CD8-positive, alpha-beta memory T cell (primary cell): Measurements from ENCODE around the gene KCND3. TPM values are rescaled to one million over a fixed set of nuclear protein-coding genes. Genes with fewer than 3 reads are reported as not detected.

Experiments used
- CTCF ChIA-PET: fragments of 350-600 bp; sonication (Branson Sonifier 250); formaldehyde crosslinking; loops from one replicate; lab custom pipeline; 2021; ENCODE audit warnings: antibody characterized with exemption; lab: Charles Lee
- POLR2A ChIA-PET: fragments of 350-600 bp; sonication (Branson Sonifier 250); formaldehyde crosslinking; loops from one replicate; lab custom pipeline; 2021; ENCODE audit warnings: antibody characterized with exemption; lab: Charles Lee
- DNase-seq, 5 donors: peaks; one replicate each; pipeline versions ENCODE4 v3.0.0 to v3.0.0-alpha.2; 2020 to 2022; ENCODE audit warnings: mixed read lengths in 1 of 5
- H3K27ac ChIP-seq: one replicate; pipeline ENCODE4 v1.7.0; 2013; ENCODE audit warnings: low read depth, mild to moderate bottlenecking, low read length, moderate library complexity
- H3K27me3 ChIP-seq: 2 replicates; pipeline ENCODE4 v1.7.0; 2013; ENCODE audit warnings: low read length, mild to moderate bottlenecking; ENCODE audit not compliant: insufficient read depth, poor library complexity, severe bottlenecking
- H3K36me3 ChIP-seq: 2 replicates; pipeline ENCODE4 v1.7.0; 2013; ENCODE audit warnings: mild to moderate bottlenecking, low read length, moderate library complexity; ENCODE audit not compliant: insufficient read depth
- H3K4me1 ChIP-seq: 2 replicates; pipeline ENCODE4 v1.7.0; 2013; ENCODE audit warnings: mild to moderate bottlenecking, low read length, moderate library complexity; ENCODE audit not compliant: insufficient read depth
- H3K4me3 ChIP-seq: 2 replicates; pipeline ENCODE4 v1.7.0; 2013; ENCODE audit warnings: mild to moderate bottlenecking, low read length
- H3K9me3 ChIP-seq: 2 replicates; pipeline ENCODE4 v1.7.0; 2013; ENCODE audit warnings: mild to moderate bottlenecking, low read length
- H3K27ac Mint-ChIP-seq, 8 donors: one replicate each; pipeline ENCODE4 v1.8.0; 2020 to 2021; ENCODE audit warnings: mixed read lengths in 8 of 8, mild to moderate bottlenecking in 6 of 8, inconsistent platforms in 3 of 8, moderate library complexity in 3 of 8
- H3K27me3 Mint-ChIP-seq, 2 donors: one replicate each; pipeline ENCODE4 v1.8.0; 2020 to 2021; ENCODE audit warnings: mixed read lengths in 2 of 2, mild to moderate bottlenecking in 1 of 2, moderate library complexity in 1 of 2
- H3K36me3 Mint-ChIP-seq, 3 donors: one replicate each; pipeline ENCODE4 v1.8.0; 2020 to 2021; ENCODE audit warnings: mixed read lengths in 3 of 3, inconsistent platforms in 1 of 3, mild to moderate bottlenecking in 1 of 3
- H3K4me1 Mint-ChIP-seq, 3 donors: one replicate each; pipeline ENCODE4 v1.8.0; 2020 to 2021; ENCODE audit warnings: mixed read lengths in 3 of 3, inconsistent platforms in 1 of 3, mild to moderate bottlenecking in 1 of 3
- H3K4me3 Mint-ChIP-seq, 7 donors: one replicate each; pipeline ENCODE4 v1.8.0; 2020 to 2021; ENCODE audit warnings: mixed read lengths in 7 of 7, mild to moderate bottlenecking in 6 of 7, moderate library complexity in 4 of 7, inconsistent platforms in 2 of 7
- H3K9me3 Mint-ChIP-seq, 5 donors: one replicate each; pipeline ENCODE4 v1.8.0; 2020 to 2022; ENCODE audit warnings: mixed read lengths in 5 of 5, mild to moderate bottlenecking in 3 of 5, moderate library complexity in 2 of 5, inconsistent platforms in 1 of 5
- polyA plus RNA-seq: library from polyadenylated mRNA; unstranded; fragments of 300-500 nt; fragmentation: Illumina TruSeq; gene quantifications from one replicate; pipeline ENCODE4 v1.2.3, GENCODE V29; 2021
- total RNA-seq, 2 experiments: library from RNA; stranded (reverse); gene quantifications; one replicate each; pipeline ENCODE4 v1.2.3, GENCODE V29; 2021

KCND3 gene
- total and polyA plus RNA-seq, 3 experiments from 2014 or later, result not detected

GRCh38 chr1:111863401-111863800 lies 126.1 kb downstream of the KCND3 start:
- no peak overlapping the region for H3K27ac Mint-ChIP-seq
- Histone ChIP-seq H3K36me3 (no peaks in the 10 kb centered on the region), H3K27ac (no peak overlapping the region), H3K9me3 (no peaks in the 10 kb centered on the region), H3K4me1 (no peaks in the 10 kb centered on the region), H3K4me3 (no peak overlapping the region), H3K27me3 (no peaks in the 10 kb centered on the region)
- H3K4me3 Mint-ChIP-seq, result no peak overlapping the region
- DNase-seq, result no peak
- CTCF ChIA-PET, result no interaction called here
- H3K27me3 Mint-ChIP-seq, result peaks cover 28 to 65% of the 10 kb centered on the region in 2 donors
- no peaks in the 10 kb centered on the region for H3K36me3 Mint-ChIP-seq
- no peaks in the 10 kb centered on the region for H3K9me3 Mint-ChIP-seq
- peaks cover 0 to 5% (median 5%) of the 10 kb centered on the region in 3 donors for H3K4me1 Mint-ChIP-seq
- POLR2A ChIA-PET, result no interaction called here

GRCh38 chr1:111862599-111862998 lies 126.9 kb downstream of the KCND3 start:
- H3K27me3 Mint-ChIP-seq, result peaks cover 25 to 64% of the 10 kb centered on the region in 2 donors
- DNase-seq, result no peak
- no peaks in the 10 kb centered on the region for H3K9me3 Mint-ChIP-seq
- H3K27ac Mint-ChIP-seq, result no peak overlapping the region
- no peak overlapping the region for H3K4me3 ChIP-seq
- no peaks in the 10 kb centered on the region for H3K36me3 ChIP-seq
- no peaks in the 10 kb centered on the region for H3K9me3 ChIP-seq
- H3K27me3 ChIP-seq, result no peaks in the 10 kb centered on the region
- CTCF ChIA-PET, result no interaction called here
- POLR2A ChIA-PET, result no interaction called here
- H3K4me3 Mint-ChIP-seq, result no peak overlapping the region
- no peak overlapping the region for H3K27ac ChIP-seq
- peaks cover 0 to 5% (median 5%) of the 10 kb centered on the region in 3 donors for H3K4me1 Mint-ChIP-seq
- no peaks in the 10 kb centered on the region for H3K36me3 Mint-ChIP-seq
- no peaks in the 10 kb centered on the region for H3K4me1 ChIP-seq

GRCh38 chr1:111861523-111861922 lies 127.9 kb downstream of the KCND3 start:
- DNase-seq, result no peak
- CTCF ChIA-PET, result no interaction called here
- Histone ChIP-seq H3K4me1 (no peaks in the 10 kb centered on the region), H3K27me3 (no peaks in the 10 kb centered on the region), H3K4me3 (no peak overlapping the region), H3K9me3 (no peaks in the 10 kb centered on the region), H3K36me3 (no peaks in the 10 kb centered on the region), H3K27ac (no peak overlapping the region)
- Mint-ChIP-seq H3K9me3 (no peaks in the 10 kb centered on the region), H3K4me3 (no peak overlapping the region), H3K27me3 (peaks cover 25 to 68% of the 10 kb centered on the region in 2 donors), H3K4me1 (peaks cover 0 to 5% (median 5%) of the 10 kb centered on the region in 3 donors), H3K36me3 (no peaks in the 10 kb centered on the region), H3K27ac (no peak overlapping the region)
- POLR2A ChIA-PET, result no interaction called here

- no peaks in the 10 kb centered on the region for H3K27me3 ChIP-seq
- H3K27ac ChIP-seq, result no peak overlapping the region
- no peaks in the 10 kb centered on the region for H3K9me3 ChIP-seq
- no peak overlapping the region for H3K27ac Mint-ChIP-seq
- DNase-seq, result no peak
- ChIA-PET POLR2A (no interaction called here), CTCF (no interaction called here)
- H3K4me1 Mint-ChIP-seq, result no peaks in the 10 kb centered on the region
- H3K9me3 Mint-ChIP-seq, result no peaks in the 10 kb centered on the region
- no peak overlapping the region for H3K4me3 Mint-ChIP-seq
- H3K36me3 Mint-ChIP-seq, result no peaks in the 10 kb centered on the region
- no peak overlapping the region for H3K4me3 ChIP-seq
- peaks cover 34 to 72% of the 10 kb centered on the region in 2 donors for H3K27me3 Mint-ChIP-seq
- H3K36me3 ChIP-seq, result no peaks in the 10 kb centered on the region
- H3K4me1 ChIP-seq, result no peaks in the 10 kb centered on the region
Observed at GRCh38 chr1:111857194-111857651, 132.2 kb downstream of the KCND3 start.

GRCh38 chr1:111856411-111857185 lies 132.9 kb downstream of the KCND3 start:
- H3K4me3 ChIP-seq, result no peak overlapping the region
- no peak for DNase-seq
- Mint-ChIP-seq H3K27ac (no peak overlapping the region), H3K9me3 (no peaks in the 10 kb centered on the region), H3K4me3 (no peak overlapping the region), H3K4me1 (no peaks in the 10 kb centered on the region), H3K36me3 (no peaks in the 10 kb centered on the region), H3K27me3 (peaks cover 36 to 75% of the 10 kb centered on the region in 2 donors)
- H3K27me3 ChIP-seq, result no peaks in the 10 kb centered on the region
- no peak overlapping the region for H3K27ac ChIP-seq
- CTCF ChIA-PET, result no interaction called here
- POLR2A ChIA-PET, result no interaction called here
- no peaks in the 10 kb centered on the region for H3K4me1 ChIP-seq
- no peaks in the 10 kb centered on the region for H3K36me3 ChIP-seq
- H3K9me3 ChIP-seq, result no peaks in the 10 kb centered on the region

GRCh38 chr1:111855260-111855659 lies 134.2 kb downstream of the KCND3 start:
- no peaks in the 10 kb centered on the region for H3K4me1 ChIP-seq
- Mint-ChIP-seq H3K36me3 (no peaks in the 10 kb centered on the region), H3K27me3 (peaks cover 28 to 75% of the 10 kb centered on the region in 2 donors), H3K4me3 (no peak overlapping the region), H3K4me1 (no peaks in the 10 kb centered on the region), H3K9me3 (no peaks in the 10 kb centered on the region), H3K27ac (no peak overlapping the region)
- POLR2A ChIA-PET, result no interaction called here
- no peaks in the 10 kb centered on the region for H3K36me3 ChIP-seq
- no peaks in the 10 kb centered on the region for H3K27me3 ChIP-seq
- H3K9me3 ChIP-seq, result no peaks in the 10 kb centered on the region
- no peak overlapping the region for H3K27ac ChIP-seq
- CTCF ChIA-PET, result interaction anchor here (1.1 kb wide), 1 partner anchor 15 kb away, joined by 3 read pairs; no protein-coding TSS in a partner anchor
- no peak overlapping the region for H3K4me3 ChIP-seq
- DNase-seq, result no peak

GRCh38 chr1:111852261-111852721 lies 137.2 kb downstream of the KCND3 start:
- H3K27me3 ChIP-seq, result no peaks in the 10 kb centered on the region
- no peaks in the 10 kb centered on the region for H3K4me1 Mint-ChIP-seq
- H3K9me3 ChIP-seq, result no peaks in the 10 kb centered on the region
- H3K27me3 Mint-ChIP-seq, result peaks cover 30 to 61% of the 10 kb centered on the region in 2 donors
- DNase-seq, result no peak
- no peak overlapping the region for H3K27ac Mint-ChIP-seq
- H3K27ac ChIP-seq, result no peak overlapping the region
- H3K4me3 Mint-ChIP-seq, result no peak overlapping the region
- CTCF ChIA-PET, result no interaction called here
- H3K36me3 ChIP-seq, result no peaks in the 10 kb centered on the region
- H3K9me3 Mint-ChIP-seq, result no peaks in the 10 kb centered on the region
- H3K36me3 Mint-ChIP-seq, result no peaks in the 10 kb centered on the region
- no peaks in the 10 kb centered on the region for H3K4me1 ChIP-seq
- POLR2A ChIA-PET, result no interaction called here
- no peak overlapping the region for H3K4me3 ChIP-seq

GRCh38 chr1:111851552-111851951 lies 137.9 kb downstream of the KCND3 start:
- Mint-ChIP-seq H3K27me3 (peaks cover 29 to 56% of the 10 kb centered on the region in 2 donors), H3K4me3 (no peak overlapping the region), H3K27ac (no peak overlapping the region), H3K4me1 (no peaks in the 10 kb centered on the region), H3K9me3 (no peaks in the 10 kb centered on the region), H3K36me3 (no peaks in the 10 kb centered on the region)
- Histone ChIP-seq H3K36me3 (no peaks in the 10 kb centered on the region), H3K4me3 (no peak overlapping the region), H3K27ac (no peak overlapping the region), H3K27me3 (no peaks in the 10 kb centered on the region), H3K9me3 (no peaks in the 10 kb centered on the region), H3K4me1 (no peaks in the 10 kb centered on the region)
- POLR2A ChIA-PET, result no interaction called here
- CTCF ChIA-PET, result no interaction called here
- DNase-seq, result no peak
